Adrenal gland (tissue), 5 donors: ENCODE measurements around the gene SPAG4.

Source experiments
- CTCF ChIP-seq, 6 experiments: fragments of 450-650 bp in 4 of 6; fragments of 200-600 bp in 2 of 6; sonication (generic) in 1 of 6; IDR thresholded peaks; 1 replicate in 5 of 6; 2 replicates in 1 of 6; pipeline versions ENCODE4 v1.5.1 to v1.8.0; 2016 to 2021; ENCODE audit warnings: antibody characterized with exemption in 6 of 6, mild to moderate bottlenecking in 2 of 6, moderate library complexity in 1 of 6
- POLR2A ChIP-seq, 2 donors: fragments of 450-650 bp; IDR thresholded peaks; one replicate each; pipeline ENCODE4 v1.6.1; 2017; ENCODE audit warnings: antibody characterized with exemption in 2 of 2, mild to moderate bottlenecking in 2 of 2, moderate library complexity in 1 of 2
- donor health status: DM: no; HTN: no; CAD: no.

GRCh38 chr20:35595456-35595855 lies 20.2 kb upstream of the SPAG4 start:
- no peak for TF ChIP-seq CTCF (IDR thresholded peaks at IDR 0.05)
- no peak for TF ChIP-seq POLR2A (IDR thresholded peaks at IDR 0.05)
